K562 (cell line): ENCODE data around the gene ZNF277. TPM values are rescaled to one million over a fixed set of nuclear protein-coding genes. Genes with fewer than 3 reads are reported as not detected.

Experiments
- ATAC-seq: fragments of 200-7000 bp; cut with Tn5 transposase; 3 replicates; pipeline ENCODE4 v1.9.1; 2020; ENCODE audit warnings: moderate library complexity
- BruUV-seq: library from RNA; stranded (reverse); fragments of 400-500 nt; replicated peaks from 2 replicates; lab custom pipeline; 2021; lab: Mats Ljungman, UMichigan
- CTCF ChIA-PET: fragments of 300-600 bp; formaldehyde crosslinking; extraction: SDS; loops from one replicate; lab custom pipeline; 2021; ENCODE audit warnings: low intra/inter-chr PET ratio; lab: Yijun Ruan, JAX
- POLR2A ChIA-PET: fragments of 300-600, 350-650 bp; sonication (Branson Sonifier 250); formaldehyde crosslinking; extraction: SDS; loops from one replicate; lab custom pipeline; 2021; ENCODE audit warnings: antibody characterized with exemption, inconsistent platforms; lab: Yijun Ruan, JAX
- DNase-seq, 4 experiments: peaks; one replicate each; pipeline versions ENCODE4 v3.0.0 to v3.0.0-alpha.2; 2011 to 2018; ENCODE audit warnings: low spot score in 3 of 4, mixed read lengths in 3 of 4; ENCODE audit errors: extremely low read depth in 1 of 4
- FAIRE-seq: peaks from 2 replicates; lab custom pipeline; 2011; peaks lifted over from hg19 to GRCh38; lab: Jason Lieb, UNC
- H2AFZ ChIP-seq: 2 replicates; pipeline ENCODE4 v1.6.0; 2011; ENCODE audit warnings: low read depth, low read length, control low read depth, inconsistent platforms
- H3K27ac ChIP-seq: fragments of 200-600 bp; 3 replicates; pipeline ENCODE4 v1.8.0; 2011; ENCODE audit warnings: low read depth, mild to moderate bottlenecking, control low read depth, inconsistent platforms, low read length, moderate library complexity, mixed read lengths; ENCODE audit errors: extremely low read depth
- H3K27me3 ChIP-seq, 2 experiments: fragments of 300-600 bp in 1 of 2; 2 replicates in 1 of 2; 3 replicates in 1 of 2; pipeline versions ENCODE4 v1.6.0 to v1.8.0; 2011; ENCODE audit warnings: inconsistent platforms in 2 of 2, low read length in 2 of 2, mild to moderate bottlenecking in 1 of 2, mixed read lengths in 1 of 2, moderate library complexity in 1 of 2; ENCODE audit not compliant: control insufficient read depth in 2 of 2, insufficient read depth in 2 of 2
- H3K36me3 ChIP-seq: fragments of 300-600 bp; 3 replicates; pipeline ENCODE4 v1.8.0; 2011; ENCODE audit warnings: mild to moderate bottlenecking, low read length, inconsistent platforms; ENCODE audit not compliant: control insufficient read depth, insufficient read depth
- H3K4me1 ChIP-seq, 2 experiments: fragments of 200-600 bp in 1 of 2; replicated peaks in 1 of 2; 2 replicates in 1 of 2; 3 replicates in 1 of 2; pipeline versions ENCODE4 v1.5.1 to v1.8.0; 2011; ENCODE audit warnings: inconsistent platforms in 2 of 2, low read length in 2 of 2, mild to moderate bottlenecking in 1 of 2, mixed read lengths in 1 of 2, moderate library complexity in 1 of 2; ENCODE audit not compliant: control insufficient read depth in 2 of 2, insufficient read depth in 2 of 2
- H3K4me2 ChIP-seq: 2 replicates; pipeline ENCODE4 v1.6.1; 2011; ENCODE audit warnings: low read length, control low read depth, inconsistent platforms, mixed read lengths; ENCODE audit not compliant: insufficient read depth
- H3K4me3 ChIP-seq: fragments of 200-600 bp; sonication (generic), shearing (Covaris generic); 2 replicates; pipeline ENCODE4 v1.5.1; 2016; ENCODE audit warnings: control low read depth, inconsistent platforms
- H3K79me2 ChIP-seq: fragments of 200-600 bp; 3 replicates; pipeline ENCODE4 v1.8.0; 2011; ENCODE audit warnings: low read length, inconsistent platforms; ENCODE audit not compliant: control insufficient read depth, insufficient read depth
- H3K9ac ChIP-seq, 2 experiments: 2 replicates each; pipeline versions ENCODE4 v1.6.0 to v1.6.1; 2011; ENCODE audit warnings: low read depth in 2 of 2, low read length in 2 of 2, control low read depth in 1 of 2, inconsistent platforms in 1 of 2, mild to moderate bottlenecking in 1 of 2, mixed read lengths in 1 of 2; ENCODE audit not compliant: insufficient read depth in 1 of 2
- H3K9me1 ChIP-seq: one replicate; pipeline ENCODE4 v1.6.0; 2011; ENCODE audit warnings: inconsistent platforms, mild to moderate bottlenecking, low read length, moderate library complexity; ENCODE audit not compliant: control insufficient read depth, insufficient read depth
- H3K9me3 ChIP-seq: replicated peaks from 2 replicates; pipeline ENCODE4 v1.5.1; 2011; ENCODE audit warnings: low read depth, low read length, inconsistent platforms; ENCODE audit not compliant: control insufficient read depth, insufficient read depth
- H4K20me1 ChIP-seq: replicated peaks from 2 replicates; pipeline ENCODE4 v1.6.1; 2011; ENCODE audit warnings: low read length, inconsistent platforms, mixed read lengths; ENCODE audit not compliant: control insufficient read depth, insufficient read depth
- ATF4 ChIP-seq: fragments of 450-650 bp; formaldehyde crosslinking; IDR thresholded peaks from 2 replicates; pipeline ENCODE4 v1.4.0; 2022; ENCODE audit warnings: mild to moderate bottlenecking, moderate library complexity
- C11orf30 ChIP-seq: fragments of 450-650 bp; IDR thresholded peaks from 2 replicates; pipeline ENCODE4 v1.6.1; 2016; ENCODE audit warnings: low read depth, mild to moderate bottlenecking
- CBX2 ChIP-seq: fragments of 200-600 bp; sonication (generic); IDR thresholded peaks from one replicate; pipeline ENCODE4 v1.6.1; 2012; ENCODE audit warnings: mild to moderate bottlenecking, low read length, inconsistent platforms; ENCODE audit not compliant: insufficient read depth, poor library complexity, severe bottlenecking
- FOXP1 ChIP-seq: sonication (generic); formaldehyde crosslinking; IDR thresholded peaks from 2 replicates; pipeline ENCODE4 v1.8.0; 2022; ENCODE audit warnings: mild to moderate bottlenecking, missing genetic modification reagents
- HCFC1 ChIP-seq: IDR thresholded peaks from 2 replicates; pipeline ENCODE4 v1.6.1; 2012; ENCODE audit warnings: low read depth, low read length, improper control_type of control experiment
- HDAC6 ChIP-seq: IDR thresholded peaks from 2 replicates; pipeline ENCODE4 v1.6.1; 2012; ENCODE audit warnings: low read depth, mild to moderate bottlenecking, control low read depth, inconsistent platforms, low read length, moderate library complexity
- NBN ChIP-seq: fragments of 450-650 bp; IDR thresholded peaks from 2 replicates; pipeline ENCODE4 v1.6.1; 2016; ENCODE audit warnings: low read depth, mild to moderate bottlenecking
- NR2C1 ChIP-seq, 2 experiments: fragments of 450-650 bp; IDR thresholded peaks; 2 replicates each; pipeline ENCODE4 v1.6.1; 2017; ENCODE audit warnings: mild to moderate bottlenecking in 2 of 2, antibody characterized with exemption in 1 of 2, inconsistent platforms in 1 of 2, missing compliant biosample characterization in 1 of 2, missing genetic modification characterization in 1 of 2
- PHTF2 ChIP-seq: fragments of 250-450 bp; sonication (Bioruptor Pico); IDR thresholded peaks from 2 replicates; pipeline ENCODE4 v1.5.0; 2021; ENCODE audit warnings: mild to moderate bottlenecking
- TRIM24 ChIP-seq, 2 experiments: fragments of 450-650 bp; IDR thresholded peaks; 2 replicates each; pipeline ENCODE4 v1.6.1; 2016
- UBTF ChIP-seq, 2 experiments: IDR thresholded peaks; 2 replicates each; pipeline ENCODE4 v1.6.1; 2012; ENCODE audit warnings: improper control_type of control experiment in 2 of 2, low read depth in 2 of 2, low read length in 2 of 2, borderline replicate concordance in 1 of 2
- ZNF23 ChIP-seq: fragments of 250-450 bp; sonication (Bioruptor Pico); IDR thresholded peaks from 2 replicates; pipeline ENCODE4 v1.4.0; 2020; ENCODE audit warnings: mild to moderate bottlenecking
- ZNF232 ChIP-seq: sonication (generic); formaldehyde crosslinking; IDR thresholded peaks from 2 replicates; pipeline ENCODE4 v1.8.0; 2022; ENCODE audit warnings: mild to moderate bottlenecking, missing genetic modification reagents
- ZNF316 ChIP-seq: fragments of 450-650 bp; IDR thresholded peaks from 2 replicates; pipeline ENCODE4 v1.6.1; 2016
- WGBS: fragments of 100-300 bp; shearing (Covaris generic); methylation state at CpG from one replicate; pipeline ENCODE4 v1.1.6; 2016; ENCODE audit warnings: low coverage, mixed read lengths; ENCODE audit not compliant: insufficient coverage; ENCODE audit errors: missing lambda C conversion rate; 5-methylcytosine and 5-hydroxymethylcytosine counted together
- in situ Hi-C: fragments of 300-500 bp; cut with MboI; formaldehyde crosslinking; loops from 4 replicates; pipeline ENCODE4 v1.15.0; 2018; ENCODE audit warnings: inconsistent platforms, mixed read lengths
- intact Hi-C: fragments of 100-400 bp; cut with micrococcal nuclease; formaldehyde crosslinking; loops from 2 replicates; pipeline ENCODE4 v1.14.2; 2022
- polyA plus RNA-seq, 8 experiments: library from polyadenylated mRNA; depleted of rRNA in 4 of 8; stranded (reverse) in 5 of 8; unstranded in 3 of 8; fragments of >200 nt; fragmentation: Nextera tagmentation in 2 of 8; fragmentation: Illumina TruSeq in 1 of 8; extraction: Ambion mirVana in 2 of 8; extraction: Trizol in 1 of 8; gene quantifications; 2 replicates each; pipeline versions ENCODE4 v1.2.1 to v1.2.3, GENCODE V29; 2011 to 2014; ENCODE audit warnings: inconsistent platforms in 1 of 8, missing spikeins in 1 of 8
- total RNA-seq, 7 experiments: library from RNA; depleted of rRNA in 6 of 7; stranded (reverse); fragments of >200 nt in 6 of 7; fragmentation: Illumina TruSeq in 2 of 7; extraction: Trizol in 2 of 7; gene quantifications; 2 replicates each; pipeline versions ENCODE4 v1.2.1 to v1.2.3, GENCODE V29; 2011 to 2021; ENCODE audit warnings: low replicate concordance in 1 of 7

The ZNF277 gene
- total and polyA plus RNA-seq, 9 of the 15 experiments (the other 6 are each of a cell fraction or from before 2014, with no cell fraction given): 18.8 to 33.5 (median 27.7) TPM

- Histone ChIP-seq H2AFZ (no peak overlapping the region), H3K9me1 (no peaks in the 10 kb centered on the region), H3K79me2 (no peaks in the 10 kb centered on the region), H3K4me2 (no peak overlapping the region), H3K9ac (no peak overlapping the region), H3K4me1 (no peaks in the 10 kb centered on the region), H4K20me1 (no peaks in the 10 kb centered on the region), H3K9me3 (no peaks in the 10 kb centered on the region), H3K36me3 (no peaks in the 10 kb centered on the region), H3K27me3 (no peaks in the 10 kb centered on the region), H3K4me3 (no peak overlapping the region), H3K27ac (no peak overlapping the region)
- no peak for FAIRE-seq
- TF ChIP-seq NBN: no peak
- no peak for TF ChIP-seq HCFC1
- POLR2A ChIA-PET: no interaction called here
- DNase-seq: no peak
- CTCF ChIA-PET: no interaction called here
- no peak for ATAC-seq
- no TSS peak for BruUV-seq
- 73% methylated on average over 9 of the region's 9 CpGs for WGBS
- in situ Hi-C loops: no loop called here
- intact Hi-C loops: no loop called here
Measured at GRCh38 chr7:112238852-112239610, 32.5 kb downstream of the ZNF277 start.

- Histone ChIP-seq H3K9ac (no peak overlapping the region), H3K4me3 (no peak overlapping the region), H3K9me3 (no peaks in the 10 kb centered on the region), H3K79me2 (no peaks in the 10 kb centered on the region), H3K27me3 (peaks cover 0 to 4% of the 10 kb centered on the region in 2 experiments; a peak in 1 of 5 replicates), H3K4me2 (no peak overlapping the region), H3K36me3 (no peaks in the 10 kb centered on the region), H3K4me1 (no peaks in the 10 kb centered on the region), H2AFZ (no peak overlapping the region), H4K20me1 (peaks cover 5% of the 10 kb centered on the region; the same call in 1 of the 2 replicates), H3K9me1 (no peaks in the 10 kb centered on the region), H3K27ac (no peak overlapping the region)
- intact Hi-C loops (no loop called here), in situ Hi-C loops (no loop called here)
- BruUV-seq: no TSS peak
- no peak for DNase-seq
- CTCF ChIA-PET: no interaction called here
- no peak for FAIRE-seq
- ATAC-seq: no peak
- WGBS: 69% methylated on average over 2 of the region's 2 CpGs
- POLR2A ChIA-PET: no interaction called here
- TF ChIP-seq ZNF232 (CRISPR knock-in tag) (no peak), C11orf30 (peak; percentile 63), TRIM24 (IDR thresholded peaks at IDR 0.05) (no peak), FOXP1 (CRISPR knock-in tag) (no peak), ZNF23 (no peak), CBX2 (no peak), NR2C1 (IDR thresholded peaks at IDR 0.05) (no peak), NR2C1 (tag; IDR thresholded peaks at IDR 0.05) (no peak), ZNF316 (peak; percentile 81), PHTF2 (CRISPR knock-in tag) (no peak), ATF4 (CRISPR knock-in tag) (no peak), UBTF (IDR thresholded peaks at IDR 0.05; ENCODE audit: borderline replicate concordance in 1 of 2, low read depth in 2 of 2, low read length in 2 of 2) (no peak), HDAC6 (no peak)
Measured at GRCh38 chr7:112248598-112248997, 42.1 kb downstream of the ZNF277 start.
